ENCODE results near the gene LRCOL1.
A peak's percentile ranks its signal among the peaks of the same experiment; 100 is the strongest.

LRCOL1 gene

GRCh38 chr12:132618683-132619043 lies 8.3 kb upstream of the LRCOL1 start, which contains the start of gene P2RX2:
P2RX2 (plus strand) TSS chr12:132618776; CDS start chr12:132618817, 41 bp downstream.
- DNase-seq: no peak

- no peak for DNase-seq
These were observed 7.7 kb upstream of the LRCOL1 start for GRCh38 chr12:132617822-132618682.

GRCh38 chr12:132617135-132617701 lies 6.8 kb upstream of the LRCOL1 start:
- DNase-seq: no peak

- DNase-seq: no peak
These were observed 5.2 kb upstream of the LRCOL1 start for GRCh38 chr12:132615579-132616038.

GRCh38 chr12:132614861-132615578 lies 4.6 kb upstream of the LRCOL1 start:
- peak; percentile 83 to 91 (median 88) for DNase-seq

- no peak for DNase-seq
These were observed 3.6 kb upstream of the LRCOL1 start for GRCh38 chr12:132614029-132614428.

GRCh38 chr12:132611620-132612019 lies 1.2 kb upstream of the LRCOL1 start:
- DNase-seq: no peak

GRCh38 chr12:132610866-132611602 lies 652 bp upstream of the LRCOL1 start:
- no peak for DNase-seq

- peak in 1 of 4 experiments; percentile 15 for DNase-seq
These were observed 1.9 kb downstream of the LRCOL1 start for GRCh38 chr12:132608231-132609171.

GRCh38 chr12:132606927-132607326 lies 3.5 kb downstream of the LRCOL1 start:
- no peak for DNase-seq

GRCh38 chr12:132606466-132606865 lies 3.9 kb downstream of the LRCOL1 start:
- DNase-seq: no peak

GRCh38 chr12:132605892-132606291 lies 4.5 kb downstream of the LRCOL1 start:
- no peak for DNase-seq

GRCh38 chr12:132604668-132605441 lies 5.5 kb downstream of the LRCOL1 start:
- no peak for DNase-seq

- no peak for DNase-seq
These were observed 6.2 kb downstream of the LRCOL1 start for GRCh38 chr12:132604151-132604618.

GRCh38 chr12:132603240-132604150 lies 6.9 kb downstream of the LRCOL1 start:
- DNase-seq: no peak

- DNase-seq: no peak
These were observed 7.7 kb downstream of the LRCOL1 start for GRCh38 chr12:132602572-132603239.

- no peak for DNase-seq
These were observed 9.1 kb downstream of the LRCOL1 start for GRCh38 chr12:132601171-132601883.
